Left hindlimb (tissue), 1 donor: ENCODE results near the gene TBC1D4.
"Not testable (repeated sequence)": the region's sequence is repeated elsewhere in the genome, so short reads cannot be mapped to it uniquely, and the experiment has no call there.

ENCODE experiments used
- DNase-seq: peaks from one replicate; pipeline ENCODE4 v3.0.0-alpha.2; 2018

TBC1D4 gene

DNA sequence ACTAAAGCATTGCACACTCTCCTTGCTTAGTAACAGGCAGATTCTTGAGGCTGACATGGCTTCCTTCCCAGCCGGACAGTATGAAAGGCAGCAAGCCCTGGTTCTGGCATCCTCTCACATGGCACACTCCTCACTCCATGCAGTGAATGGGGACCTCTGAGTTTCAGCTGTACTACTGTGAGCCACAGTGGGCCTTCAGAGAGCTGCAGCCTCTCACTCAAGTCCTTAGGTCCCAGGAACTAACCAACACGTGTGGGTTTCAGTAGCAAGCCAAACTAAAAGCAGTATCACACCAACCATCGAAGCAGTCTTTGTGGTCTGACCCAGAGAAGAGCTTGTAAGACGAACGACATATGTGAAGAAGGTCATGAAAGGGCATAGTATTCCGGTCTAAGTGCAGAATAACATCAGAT, 128.2 kb downstream of the TBC1D4 start:
- DNase-seq, result no peak

DNA sequence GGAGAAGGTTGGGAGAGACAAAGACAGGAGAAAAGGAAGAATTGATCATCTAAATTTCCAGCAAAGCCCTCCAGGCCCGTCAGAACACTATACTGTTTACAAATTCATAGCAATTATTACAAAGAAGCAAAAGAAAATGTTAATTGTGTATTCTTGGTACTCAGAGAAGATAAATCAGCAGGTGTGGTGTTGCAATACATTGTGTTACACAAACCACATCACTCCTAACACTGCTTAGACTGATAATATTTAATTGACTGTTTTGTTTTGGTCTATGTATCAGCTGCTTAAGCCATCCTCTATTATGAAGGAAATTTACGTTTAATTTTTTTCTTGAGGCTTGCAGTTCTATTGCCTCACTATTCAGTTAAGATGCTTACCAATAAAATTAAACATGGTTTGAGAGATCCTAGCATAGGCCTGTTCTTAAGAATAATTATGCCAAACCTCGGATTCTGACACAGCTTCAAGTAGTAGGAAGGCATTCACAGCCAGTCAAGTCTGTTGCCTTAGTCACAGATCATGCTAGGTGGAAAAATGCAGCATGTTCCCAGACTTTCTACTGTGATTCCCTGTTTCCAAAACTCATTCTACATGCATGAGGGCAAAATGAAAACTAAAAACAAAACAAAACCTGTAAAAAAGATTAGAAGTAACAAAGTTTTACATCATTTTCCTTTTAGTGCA, 129.2 kb downstream of the TBC1D4 start:
- DNase-seq, result no peak

GRCh38 chr13:75351538-75351937, 130.4 kb downstream of the TBC1D4 start:
- DNase-seq, result not testable (repeated sequence)

GRCh38 chr13:75347925-75348324, 134.0 kb downstream of the TBC1D4 start:
- no peak for DNase-seq

GRCh38 chr13:75347457-75347856, 134.5 kb downstream of the TBC1D4 start:
- no peak for DNase-seq

DNA sequence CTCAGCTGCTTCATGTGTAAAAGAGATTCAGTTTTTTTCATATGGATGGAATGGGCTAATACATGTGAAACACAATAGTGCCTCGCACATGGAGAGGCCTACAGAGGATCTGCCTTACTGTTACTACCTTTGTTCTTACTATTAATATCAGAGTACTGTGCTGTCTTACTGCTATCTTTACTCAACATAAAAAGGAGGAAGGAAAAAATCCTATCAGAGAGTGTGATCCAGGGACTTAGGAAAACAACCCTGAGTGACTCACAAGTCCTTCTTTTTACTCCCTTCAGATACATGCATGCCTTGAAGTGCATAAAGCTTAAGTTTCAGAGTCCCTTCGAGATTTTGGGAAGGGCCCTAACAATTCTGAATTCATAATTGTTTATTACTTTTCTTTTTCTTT, 136.8 kb downstream of the TBC1D4 start:
- no peak for DNase-seq

DNA sequence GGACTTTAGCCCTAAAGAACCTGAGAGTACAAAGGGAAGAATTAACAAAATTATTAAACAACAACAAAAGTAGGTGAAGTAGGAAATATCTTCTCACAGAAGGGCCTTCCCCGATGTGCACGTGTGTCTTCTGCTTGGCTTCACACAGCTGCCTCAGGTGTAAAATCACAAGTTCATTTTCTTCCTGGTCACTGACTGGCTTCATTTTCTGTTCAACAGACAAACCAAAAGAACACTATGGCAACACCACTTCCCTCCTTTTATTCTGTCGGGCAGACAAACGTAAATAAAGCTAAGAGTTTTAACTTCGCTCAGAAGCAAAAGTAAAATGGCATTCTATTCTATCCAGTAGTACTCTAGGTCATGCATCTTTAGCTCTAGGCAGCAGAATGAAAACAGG, 140.9 kb downstream of the TBC1D4 start:
- no peak for DNase-seq

- DNase-seq, result no peak
Observed at GRCh38 chr13:75339635-75340374, 142.2 kb downstream of the TBC1D4 start.

GRCh38 chr13:75334634-75335447, 147.1 kb downstream of the TBC1D4 start:
- no peak for DNase-seq

- no peak for DNase-seq
Observed at GRCh38 chr13:75333103-75333502, 148.9 kb downstream of the TBC1D4 start.

GRCh38 chr13:75331792-75332349, 150.1 kb downstream of the TBC1D4 start:
- DNase-seq, result no peak

GRCh38 chr13:75330770-75331169, 151.2 kb downstream of the TBC1D4 start:
- DNase-seq, result no peak

DNA sequence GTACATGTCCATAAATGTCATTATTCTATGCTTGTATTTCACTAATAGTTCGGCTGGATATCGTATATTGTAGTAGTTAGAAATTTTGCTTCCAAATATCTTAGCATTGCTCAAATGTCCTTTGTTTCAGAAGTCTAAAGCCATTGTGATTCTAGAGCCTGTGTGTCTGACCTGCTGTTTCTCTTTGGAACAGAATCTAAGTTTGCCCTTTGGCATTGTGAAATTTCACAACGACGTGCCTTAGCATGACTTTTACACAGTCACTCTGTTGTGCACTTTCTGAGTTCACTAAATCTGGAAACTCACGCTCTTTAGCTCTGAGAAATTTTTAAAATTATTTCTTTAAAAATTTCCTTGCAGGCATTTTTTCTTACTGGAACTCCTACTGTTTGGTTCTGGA, 152.2 kb downstream of the TBC1D4 start:
- no peak for DNase-seq

DNA sequence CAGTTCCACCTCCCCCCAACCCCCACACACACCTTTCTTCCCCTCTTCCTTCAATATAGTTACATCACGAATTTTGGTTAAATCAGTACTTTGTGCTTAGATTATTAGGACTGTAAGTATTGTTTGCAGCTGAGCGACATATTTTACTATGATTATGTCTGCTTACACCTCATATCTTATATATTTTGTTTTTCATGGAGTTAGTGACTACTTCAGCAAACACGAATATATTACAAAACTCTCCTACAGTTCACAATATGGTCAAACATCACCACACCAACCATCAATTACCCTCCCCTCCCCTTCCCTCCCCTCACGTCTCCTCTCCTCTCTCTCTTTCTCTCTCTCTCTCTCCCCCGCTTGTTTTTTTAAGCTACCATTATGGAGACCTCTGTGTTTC, 152.9 kb downstream of the TBC1D4 start:
- DNase-seq, result no peak

DNA sequence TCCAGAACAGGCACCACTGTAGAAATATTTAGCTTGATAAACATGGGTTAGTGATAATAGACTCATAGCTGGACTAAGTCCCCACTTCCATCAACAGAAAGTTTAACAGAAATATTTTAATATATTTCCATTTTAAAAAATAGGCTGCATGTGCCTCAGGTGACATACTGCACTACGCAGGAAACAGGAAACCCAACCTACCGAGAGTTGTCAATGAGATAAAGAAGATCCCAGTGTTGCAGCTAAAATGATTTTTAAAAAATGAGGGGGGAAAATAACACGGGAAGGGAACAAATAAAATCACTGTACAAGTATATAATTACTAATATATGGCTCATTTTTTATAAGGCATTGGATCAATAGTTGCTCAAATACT, 154.8 kb downstream of the TBC1D4 start:
- no peak for DNase-seq

GRCh38 chr13:75326173-75327134, 155.5 kb downstream of the TBC1D4 start:
- DNase-seq, result no peak

GRCh38 chr13:75325711-75326110, 156.3 kb downstream of the TBC1D4 start:
- DNase-seq, result no peak

- no peak for DNase-seq
Observed at GRCh38 chr13:75324413-75324940, 157.5 kb downstream of the TBC1D4 start.

DNA sequence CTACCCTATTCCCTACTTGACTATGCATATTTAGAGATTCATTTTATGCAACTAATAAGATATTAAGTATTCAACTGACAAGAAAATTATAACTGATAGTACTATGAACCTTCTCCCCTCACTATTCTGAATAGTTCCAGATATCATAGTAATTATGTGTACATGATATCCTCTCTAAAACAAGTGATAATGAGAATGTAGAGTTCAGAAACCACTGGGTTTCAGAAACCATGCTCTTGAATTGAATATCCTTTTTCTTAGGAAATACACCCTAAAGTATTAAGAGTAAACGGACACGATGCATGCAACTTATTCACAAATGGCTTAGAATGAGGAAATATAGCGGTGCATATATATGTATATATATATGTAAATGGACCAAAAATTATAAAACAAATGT, 160.9 kb downstream of the TBC1D4 start:
- no peak for DNase-seq

DNA sequence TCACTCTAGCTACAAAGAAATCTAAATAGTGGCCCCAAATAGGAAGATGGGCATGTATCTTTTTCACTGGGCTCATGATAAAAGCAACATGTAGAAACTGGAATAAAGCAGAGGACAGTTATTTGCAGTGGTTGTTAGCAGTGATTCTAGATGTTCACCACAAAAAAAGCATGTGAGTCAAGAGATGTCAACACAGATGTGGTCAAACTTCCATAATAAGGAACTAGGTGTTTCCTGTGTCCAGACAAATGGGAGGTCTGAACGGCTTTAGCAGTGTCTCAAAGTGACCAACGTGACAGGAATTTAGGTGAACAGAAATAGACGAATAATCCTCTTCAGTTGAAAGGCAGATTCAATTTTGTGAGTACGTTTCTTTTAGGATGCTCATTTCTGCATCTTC, 162.7 kb downstream of the TBC1D4 start:
- DNase-seq, result no peak

DNA sequence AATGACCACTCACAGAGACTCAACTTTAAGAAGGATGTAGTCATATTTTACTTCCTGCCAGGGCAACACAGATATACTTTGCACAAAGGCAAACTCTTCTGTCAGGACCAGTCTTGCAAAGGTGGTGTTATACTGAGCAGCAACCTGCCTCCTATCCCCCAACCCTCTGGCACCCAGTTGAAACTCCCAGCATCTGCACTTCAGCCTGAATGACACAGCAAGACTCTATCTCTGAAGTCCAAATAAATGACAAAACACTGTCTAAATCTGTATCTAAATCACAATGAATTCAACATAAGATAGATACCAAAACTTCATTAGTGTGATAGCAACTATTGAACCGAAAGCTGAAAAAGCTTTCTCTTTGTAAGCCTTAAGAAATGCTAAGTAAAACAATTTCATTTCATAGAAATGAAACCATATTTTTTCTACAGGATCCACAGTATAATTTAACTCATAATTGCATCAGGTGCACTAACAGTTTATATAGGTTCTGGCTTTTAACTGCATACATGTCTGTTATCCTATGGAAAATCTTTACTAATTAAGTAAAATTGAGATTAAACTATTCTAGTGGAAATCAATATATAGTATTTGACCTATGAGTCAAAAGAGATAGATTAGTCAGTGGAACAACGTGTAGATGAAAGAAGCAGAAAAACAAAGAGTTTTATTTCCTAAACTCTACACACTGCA, 163.7 kb downstream of the TBC1D4 start:
- no peak for DNase-seq
